Ascending aorta (tissue), 2 donors: ENCODE measurements around the gene TTC21A. TPM values are rescaled to one million over a fixed set of nuclear protein-coding genes. Genes with fewer than 3 reads are reported as not detected.

Experiments
- DNase-seq, 2 donors: peaks; one replicate each; pipeline ENCODE4 v3.0.0-alpha.2; 2019; ENCODE audit warnings: low spot score in 2 of 2
- H3K27ac ChIP-seq, 2 donors: fragments of 200-600 bp; sonication (generic); one replicate each; pipeline ENCODE4 v1.5.1; 2016 to 2017; ENCODE audit warnings: mild to moderate bottlenecking in 1 of 2
- H3K27me3 ChIP-seq: fragments of 200-600 bp; sonication (generic); one replicate; pipeline ENCODE4 v1.5.1; 2017
- H3K36me3 ChIP-seq, 2 donors: fragments of 200-600 bp; sonication (generic); one replicate each; pipeline ENCODE4 v1.5.1; 2016
- H3K4me1 ChIP-seq, 2 donors: fragments of 200-600 bp; sonication (generic); one replicate each; pipeline ENCODE4 v1.5.1; 2016 to 2017; ENCODE audit warnings: mild to moderate bottlenecking in 1 of 2
- H3K4me3 ChIP-seq, 2 donors: fragments of 200-600 bp; sonication (generic); one replicate each; pipeline ENCODE4 v1.5.1; 2016 to 2017; ENCODE audit warnings: mild to moderate bottlenecking in 1 of 2
- H3K9me3 ChIP-seq, 2 donors: fragments of 200-600 bp; sonication (generic); one replicate each; pipeline ENCODE4 v1.5.1; 2016
- intact Hi-C: fragments of 100-400 bp; cut with DNase I; formaldehyde crosslinking; loops from one replicate; pipeline ENCODE4 v1.15.1; 2023
- total RNA-seq: library from RNA; depleted of rRNA; stranded (reverse); fragments of >200 nt; gene quantifications from one replicate; pipeline ENCODE4 v1.1.0, GENCODE V29; 2016
- TF ChIP-seq, protein P1 (sequence below), 3 experiments: fragments of 200-600 bp in 2 of 3; fragments of 450-650 bp in 1 of 3; sonication (generic) in 2 of 3; IDR thresholded peaks; one replicate each; pipeline ENCODE4 v1.5.1; 2016 to 2019; ENCODE audit warnings: antibody characterized with exemption in 3 of 3, mild to moderate bottlenecking in 1 of 3, moderate library complexity in 1 of 3

TTC21A gene
- total RNA-seq, 1 donor from 2014 or later = 0.43 TPM

DNA sequence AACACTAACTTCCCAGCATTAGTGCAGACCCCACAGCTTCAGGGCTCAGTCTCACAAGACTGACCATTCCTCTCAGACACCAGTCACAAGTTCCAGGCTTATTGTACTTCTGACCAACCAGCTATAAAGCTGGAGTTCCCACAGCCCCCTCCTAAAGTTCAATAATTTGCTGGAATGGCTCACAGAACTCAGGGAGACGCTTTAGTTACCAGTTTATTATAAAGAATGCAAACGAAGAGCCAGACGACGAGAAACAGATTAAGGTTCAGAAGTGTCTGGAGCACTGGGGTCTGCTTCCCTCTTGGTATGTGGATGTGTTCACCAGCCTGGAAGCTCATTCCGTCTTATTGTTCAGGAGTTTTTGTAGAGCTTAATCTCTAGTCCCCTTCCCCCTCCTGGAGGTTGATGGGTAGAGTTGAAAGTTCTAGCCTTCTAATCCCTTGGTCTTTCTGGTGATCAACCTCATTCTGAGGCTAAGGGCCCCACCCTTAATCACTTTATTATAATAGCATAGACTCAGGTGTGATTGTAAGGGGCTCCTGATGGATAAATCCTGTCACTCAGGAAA is 50.8 kb downstream of the TTC21A start:
- peak overlapping the region; percentile 4 to 31 for H3K27ac ChIP-seq
- intact Hi-C loops = no loop called here
- H3K9me3 ChIP-seq = no peaks in the 10 kb centered on the region
- no peaks in the 10 kb centered on the region for H3K36me3 ChIP-seq
- DNase-seq = no peak
- no peak overlapping the region for H3K4me3 ChIP-seq
- peaks cover 0 to 2% of the 10 kb centered on the region in 2 donors for H3K4me1 ChIP-seq
- TF ChIP-seq, protein P1, sequence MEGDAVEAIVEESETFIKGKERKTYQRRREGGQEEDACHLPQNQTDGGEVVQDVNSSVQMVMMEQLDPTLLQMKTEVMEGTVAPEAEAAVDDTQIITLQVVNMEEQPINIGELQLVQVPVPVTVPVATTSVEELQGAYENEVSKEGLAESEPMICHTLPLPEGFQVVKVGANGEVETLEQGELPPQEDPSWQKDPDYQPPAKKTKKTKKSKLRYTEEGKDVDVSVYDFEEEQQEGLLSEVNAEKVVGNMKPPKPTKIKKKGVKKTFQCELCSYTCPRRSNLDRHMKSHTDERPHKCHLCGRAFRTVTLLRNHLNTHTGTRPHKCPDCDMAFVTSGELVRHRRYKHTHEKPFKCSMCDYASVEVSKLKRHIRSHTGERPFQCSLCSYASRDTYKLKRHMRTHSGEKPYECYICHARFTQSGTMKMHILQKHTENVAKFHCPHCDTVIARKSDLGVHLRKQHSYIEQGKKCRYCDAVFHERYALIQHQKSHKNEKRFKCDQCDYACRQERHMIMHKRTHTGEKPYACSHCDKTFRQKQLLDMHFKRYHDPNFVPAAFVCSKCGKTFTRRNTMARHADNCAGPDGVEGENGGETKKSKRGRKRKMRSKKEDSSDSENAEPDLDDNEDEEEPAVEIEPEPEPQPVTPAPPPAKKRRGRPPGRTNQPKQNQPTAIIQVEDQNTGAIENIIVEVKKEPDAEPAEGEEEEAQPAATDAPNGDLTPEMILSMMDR (IDR thresholded peaks at IDR 0.05) = no peak
- no peaks in the 10 kb centered on the region for H3K27me3 ChIP-seq

DNA sequence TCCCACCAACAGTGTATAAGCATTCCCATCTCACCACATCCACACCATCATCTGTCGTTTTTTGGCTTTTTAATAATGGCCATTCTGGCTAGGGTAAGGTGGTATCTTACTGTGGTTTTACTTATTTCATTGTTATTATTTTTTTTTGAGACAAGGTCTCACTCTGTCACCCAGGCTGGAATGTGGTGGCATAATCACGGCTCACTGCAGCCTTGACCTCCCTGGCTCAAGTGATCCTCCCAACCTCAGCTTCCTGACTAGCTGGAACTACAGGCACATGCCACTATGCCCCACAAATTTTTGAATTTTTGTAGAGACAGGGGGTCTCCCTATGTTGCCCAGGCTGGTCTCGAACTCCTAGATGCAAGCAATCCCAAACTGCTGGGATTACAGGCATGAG is 56.9 kb downstream of the TTC21A start:
- no peaks in the 10 kb centered on the region for H3K9me3 ChIP-seq
- no peak overlapping the region for H3K27ac ChIP-seq
- no peaks in the 10 kb centered on the region for H3K27me3 ChIP-seq
- intact Hi-C loops = no loop called here
- no peak overlapping the region for H3K4me3 ChIP-seq
- no peaks in the 10 kb centered on the region for H3K4me1 ChIP-seq
- TF ChIP-seq, protein P1 (IDR thresholded peaks at IDR 0.05) = no peak
- H3K36me3 ChIP-seq = no peaks in the 10 kb centered on the region
- DNase-seq = no peak

DNA sequence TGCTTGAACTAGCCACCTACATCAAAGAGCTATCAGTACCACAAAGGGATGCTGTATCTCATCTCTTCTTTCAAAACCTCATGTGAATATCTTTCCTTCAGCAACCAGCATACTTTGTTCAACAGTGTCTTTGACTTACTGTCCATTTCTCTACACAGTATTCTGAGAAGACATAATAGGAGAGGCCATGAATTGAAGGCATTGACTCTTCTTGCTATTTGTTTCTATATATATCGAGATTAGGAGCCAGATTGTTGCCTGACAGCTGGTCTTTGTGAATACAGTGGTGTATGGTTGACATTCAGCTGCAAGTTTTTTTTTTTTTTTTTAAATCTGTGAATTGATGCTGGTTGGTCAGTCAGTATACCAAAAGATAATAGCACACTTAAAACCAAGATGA is 58.0 kb downstream of the TTC21A start:
- Histone ChIP-seq H3K9me3 (no peaks in the 10 kb centered on the region), H3K27ac (no peak overlapping the region), H3K4me3 (no peak overlapping the region), H3K36me3 (no peaks in the 10 kb centered on the region), H3K4me1 (no peaks in the 10 kb centered on the region), H3K27me3 (no peaks in the 10 kb centered on the region)
- intact Hi-C loops = no loop called here
- no peak for DNase-seq
- TF ChIP-seq, protein P1 (IDR thresholded peaks at IDR 0.05) = no peak

DNA sequence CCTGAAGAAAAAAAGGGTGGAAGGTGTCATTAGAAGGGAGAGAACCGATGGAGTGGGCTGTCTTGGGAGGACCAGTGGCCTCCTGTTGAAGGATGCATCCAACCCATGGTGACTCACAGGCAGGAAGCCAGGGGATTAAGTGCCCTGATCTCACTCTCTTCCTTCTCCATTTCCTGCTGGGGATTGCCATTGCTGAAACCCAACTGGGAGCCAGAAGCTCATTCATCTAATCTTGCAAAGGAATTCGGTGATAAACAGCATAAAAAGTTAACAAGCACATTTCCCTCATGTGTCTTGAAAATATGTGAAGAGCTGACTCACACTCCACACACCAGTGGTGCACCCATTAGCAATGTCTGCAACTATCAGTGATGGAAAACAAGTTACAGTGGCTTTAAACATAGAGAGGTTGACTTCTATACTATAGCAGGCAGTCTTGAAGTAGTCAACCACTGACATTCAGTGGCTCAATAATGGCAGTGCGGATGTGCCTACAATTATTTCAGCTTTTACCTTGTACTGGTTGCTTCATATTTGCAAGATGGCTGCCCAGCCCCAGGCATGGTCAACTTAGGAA is 58.7 kb downstream of the TTC21A start:
- no peaks in the 10 kb centered on the region for H3K36me3 ChIP-seq
- no peaks in the 10 kb centered on the region for H3K4me1 ChIP-seq
- DNase-seq = no peak
- H3K27me3 ChIP-seq = no peaks in the 10 kb centered on the region
- H3K4me3 ChIP-seq = no peak overlapping the region
- intact Hi-C loops = no loop called here
- H3K9me3 ChIP-seq = no peaks in the 10 kb centered on the region
- TF ChIP-seq, protein P1 (IDR thresholded peaks at IDR 0.05) = no peak
- no peak overlapping the region for H3K27ac ChIP-seq

DNA sequence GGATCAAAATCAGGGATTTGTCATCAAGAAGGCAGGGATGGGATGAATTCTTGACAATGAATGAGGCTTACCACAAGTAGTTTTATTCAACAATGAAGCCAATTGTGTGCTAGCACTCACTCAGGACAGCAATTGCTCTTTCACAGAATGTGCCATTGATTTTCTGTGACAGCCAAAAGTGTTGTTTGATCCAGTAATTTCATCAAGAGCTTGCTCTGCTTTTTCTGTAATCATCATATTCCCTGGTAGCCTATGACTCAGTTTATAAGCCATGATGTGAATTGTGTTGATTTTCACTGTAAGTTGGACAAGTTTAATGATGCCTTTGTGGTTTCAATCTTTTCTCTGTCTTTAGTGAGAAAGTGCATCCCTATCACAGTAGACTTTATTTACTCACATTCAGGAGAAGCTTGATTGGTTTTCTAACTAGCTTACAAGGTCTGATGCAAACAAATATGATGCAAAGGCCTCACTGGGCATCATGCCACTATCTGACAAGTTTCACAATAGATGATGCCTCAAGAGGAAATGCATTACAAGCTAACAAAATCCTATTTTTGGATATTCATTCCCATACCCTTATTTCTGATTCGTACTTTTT is 59.6 kb downstream of the TTC21A start:
- Histone ChIP-seq H3K27ac (no peak overlapping the region), H3K4me1 (no peaks in the 10 kb centered on the region), H3K9me3 (no peaks in the 10 kb centered on the region), H3K4me3 (no peak overlapping the region), H3K36me3 (no peaks in the 10 kb centered on the region), H3K27me3 (no peaks in the 10 kb centered on the region)
- no peak for DNase-seq
- TF ChIP-seq, protein P1 (IDR thresholded peaks at IDR 0.05) = no peak
- intact Hi-C loops = no loop called here
